GM12801 (cell line): Measurements from ENCODE around the gene RIT2.

Experiments used
- CTCF ChIP-seq: IDR thresholded peaks from one replicate; pipeline ENCODE4 v1.5.1; 2011; ENCODE audit warnings: control low read depth; ENCODE audit not compliant: insufficient read length; ENCODE audit errors: extremely low read depth

Gene RIT2

GRCh38 chr18:42821492-42821891, 294.0 kb downstream of the RIT2 start:
- TF ChIP-seq CTCF = no peak

GRCh38 chr18:42814618-42815017, 300.9 kb downstream of the RIT2 start:
- TF ChIP-seq CTCF = no peak

- no peak for TF ChIP-seq CTCF
Observed at GRCh38 chr18:42814184-42814583, 301.3 kb downstream of the RIT2 start.

GRCh38 chr18:42813570-42813969, 301.9 kb downstream of the RIT2 start:
- TF ChIP-seq CTCF = no peak

GRCh38 chr18:42807887-42808286, 307.6 kb downstream of the RIT2 start:
- TF ChIP-seq CTCF = no peak

GRCh38 chr18:42801706-42802105, 313.8 kb downstream of the RIT2 start:
- no peak for TF ChIP-seq CTCF

- TF ChIP-seq CTCF = no peak
Observed at GRCh38 chr18:42798606-42799170, 316.8 kb downstream of the RIT2 start.
